Endometrial microvascular endothelial cells (primary cell): Measurements from ENCODE around the gene KLHL5. TPM values are rescaled to one million over a fixed set of nuclear protein-coding genes. Genes with fewer than 3 reads are reported as not detected.

ENCODE experiments used
- in situ Hi-C: cut with HindIII; loops from 2 replicates; pipeline ENCODE4 v1.10.0; 2017; ENCODE audit warnings: low sequenced_read_pairs, low pct_unique_long_range_greater_than_20kb; ENCODE audit errors: inconsistent ontology term
- total RNA-seq: library from RNA; depleted of rRNA; stranded (reverse); fragments of >200 nt; gene quantifications from one replicate; pipeline ENCODE4 v1.2.3, GENCODE V29; 2015; ENCODE audit errors: inconsistent ontology term

Gene KLHL5
- total RNA-seq, 1 donor from 2014 or later = 73.3 TPM

DNA sequence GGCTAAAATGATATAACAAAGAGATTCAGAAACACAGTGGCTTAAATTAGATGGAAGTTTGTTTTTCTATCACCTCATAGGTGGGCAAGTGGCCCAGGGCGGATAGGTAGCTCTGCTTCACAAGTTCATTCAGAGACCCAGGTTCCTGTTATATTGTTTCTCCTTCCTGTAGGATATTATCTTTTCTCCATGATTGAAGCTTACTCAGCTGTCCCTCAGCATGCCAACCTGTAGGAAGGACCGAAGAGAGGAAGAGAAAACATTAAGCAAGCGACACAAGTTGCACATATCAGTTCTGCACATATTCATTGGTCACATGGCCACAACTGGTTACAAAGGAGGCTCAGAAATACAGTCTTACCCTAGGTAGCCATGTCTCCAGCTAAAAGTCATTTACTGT lies 6.9 kb downstream of the KLHL5 start:
- in situ Hi-C loops = no loop called here

DNA sequence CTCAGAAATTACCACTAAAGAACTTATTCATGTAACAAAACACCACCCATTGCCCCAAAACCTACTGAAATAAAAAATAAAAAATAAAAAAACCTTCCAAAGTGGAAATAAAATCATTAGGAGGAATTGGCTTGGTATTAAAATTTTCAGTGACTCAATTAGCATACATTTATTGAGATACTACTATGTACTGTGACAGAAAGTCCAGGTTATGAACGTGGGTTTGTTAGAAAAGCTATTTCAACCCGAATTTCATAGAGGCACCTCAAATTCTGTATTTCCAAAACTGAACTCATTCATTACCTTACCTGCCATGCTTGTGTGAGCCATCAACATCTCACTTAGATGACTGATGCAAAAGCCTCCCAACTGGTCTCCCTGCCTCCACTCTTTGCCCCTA lies 16.8 kb downstream of the KLHL5 start:
- in situ Hi-C loops = no loop called here

DNA sequence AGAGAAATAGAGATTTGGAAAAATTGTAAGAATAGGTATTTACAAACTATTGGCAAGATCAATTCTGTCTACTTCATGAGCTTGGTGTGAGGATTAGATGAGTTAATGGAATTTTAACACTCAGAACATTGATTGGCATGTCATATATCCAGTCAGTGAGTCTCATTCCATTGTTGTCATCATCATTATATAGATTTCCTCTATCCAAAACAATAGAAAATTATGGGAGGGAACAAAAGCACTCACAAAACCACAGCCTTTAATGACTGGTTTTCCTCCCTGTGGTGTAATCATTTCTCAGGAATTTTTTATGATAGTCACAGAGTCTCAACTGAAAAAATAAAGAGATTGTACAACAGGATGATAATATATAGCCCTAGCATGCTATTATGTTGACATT lies 21.1 kb downstream of the KLHL5 start:
- in situ Hi-C loops = no loop called here

DNA sequence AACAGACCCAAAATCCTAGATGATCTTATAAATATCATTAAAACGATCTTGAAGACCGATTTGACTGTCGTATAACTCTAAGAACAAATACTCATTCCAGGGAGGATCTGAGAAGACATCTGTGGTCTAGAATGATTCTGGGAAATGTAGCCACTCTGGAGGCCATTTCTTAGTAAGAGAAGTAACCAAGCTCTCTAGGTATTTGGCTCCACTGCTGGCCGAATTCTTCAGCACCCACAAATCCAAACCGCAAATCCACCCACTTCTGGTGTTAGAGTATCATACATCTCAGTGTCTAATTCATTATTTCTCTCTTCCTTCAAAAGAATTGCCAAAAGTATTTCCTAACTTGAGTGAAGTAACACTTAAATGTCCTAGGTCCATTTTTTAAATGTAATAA lies 23.9 kb downstream of the KLHL5 start:
- in situ Hi-C loops = no loop called here

DNA sequence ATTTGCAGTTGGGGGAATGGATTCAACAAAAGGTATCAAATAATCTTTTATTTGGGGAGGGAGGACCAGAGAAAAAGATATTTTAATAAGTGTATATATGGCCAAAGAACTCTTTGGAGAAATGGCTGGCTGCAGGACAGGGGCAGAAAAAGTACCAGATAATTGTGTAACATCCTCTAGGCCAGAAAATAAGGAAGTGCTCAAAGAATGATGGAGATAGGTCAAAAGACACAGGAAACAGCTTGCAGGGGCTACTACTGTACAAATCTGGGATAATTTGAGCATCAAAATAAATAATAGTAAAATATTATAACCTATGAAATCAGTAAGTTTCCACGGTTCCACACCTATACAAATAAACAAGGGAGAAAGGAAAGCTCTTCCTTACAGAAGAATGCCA lies 34.8 kb downstream of the KLHL5 start:
- in situ Hi-C loops = no loop called here

DNA sequence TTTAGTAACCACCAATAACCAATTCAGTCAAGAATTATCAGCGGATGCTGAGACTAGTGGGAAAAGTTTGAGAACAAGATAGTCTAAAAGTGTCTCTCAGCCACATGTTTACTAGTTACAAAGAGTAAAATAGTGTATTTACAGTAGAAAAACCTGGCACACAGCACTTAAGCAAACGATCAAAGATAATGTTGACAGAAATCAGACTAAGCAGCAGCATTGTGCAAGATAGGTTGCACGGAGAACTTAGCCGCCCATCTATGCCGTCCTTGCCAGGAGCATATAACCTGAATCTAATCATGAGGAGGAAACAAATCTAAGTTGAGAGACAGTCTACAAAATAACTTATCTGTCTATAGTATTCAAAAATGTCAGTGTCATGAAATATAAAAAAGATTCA lies 35.3 kb downstream of the KLHL5 start:
- in situ Hi-C loops = no loop called here

DNA sequence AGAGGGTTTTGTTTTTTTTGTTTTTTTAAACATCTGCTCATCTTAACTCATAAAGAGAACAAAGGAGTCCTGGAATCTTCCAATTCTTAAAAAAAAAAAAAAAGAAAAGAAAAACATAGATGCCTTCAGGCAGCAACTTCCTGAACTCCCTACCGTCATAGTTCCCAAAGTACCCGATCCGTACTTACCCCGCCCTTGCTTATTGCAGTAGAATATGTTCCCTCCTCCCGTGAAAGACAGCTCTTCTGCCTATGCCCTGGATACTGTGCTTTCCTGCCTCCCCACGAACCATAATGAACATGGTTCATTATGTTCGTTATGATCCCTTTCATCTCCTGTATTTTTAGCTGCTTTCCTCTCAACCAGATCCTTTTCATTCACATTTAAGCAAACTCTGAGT lies 40.3 kb downstream of the KLHL5 start:
- in situ Hi-C loops = no loop called here

DNA sequence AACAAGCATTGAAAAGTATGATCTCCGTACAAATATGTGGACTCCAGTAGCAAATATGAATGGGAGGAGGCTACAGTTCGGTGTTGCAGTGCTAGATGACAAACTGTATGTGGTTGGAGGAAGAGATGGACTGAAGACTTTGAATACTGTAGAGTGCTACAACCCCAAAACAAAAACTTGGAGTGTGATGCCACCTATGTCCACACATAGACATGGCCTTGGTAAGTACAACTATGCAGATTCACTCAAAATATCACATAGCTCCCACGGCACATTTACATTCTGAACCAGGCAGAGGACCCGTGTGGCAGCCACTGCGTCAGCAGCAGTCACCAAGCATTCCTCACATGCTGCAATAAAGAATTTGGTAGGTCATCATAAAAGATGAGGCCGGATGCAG lies 41.3 kb downstream of the KLHL5 start:
- in situ Hi-C loops = no loop called here

DNA sequence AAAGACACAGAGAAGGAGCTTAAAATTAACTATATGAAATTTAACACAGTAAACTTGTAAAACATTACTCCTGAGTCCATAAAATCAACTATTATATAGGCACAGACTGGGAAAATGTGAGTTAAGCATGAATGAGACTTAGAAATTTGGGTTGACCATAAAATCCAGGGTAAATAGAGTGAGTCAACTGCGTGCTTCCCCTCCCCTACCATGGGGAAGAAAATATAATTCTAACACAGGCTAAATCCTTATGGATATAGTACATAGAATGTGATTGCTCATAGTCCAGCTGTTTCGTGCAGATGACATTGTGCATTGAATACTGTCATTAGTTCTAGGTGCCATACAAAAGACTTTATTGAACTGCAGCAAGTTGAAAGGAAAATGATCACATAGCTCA lies 42.2 kb downstream of the KLHL5 start:
- in situ Hi-C loops = no loop called here

DNA sequence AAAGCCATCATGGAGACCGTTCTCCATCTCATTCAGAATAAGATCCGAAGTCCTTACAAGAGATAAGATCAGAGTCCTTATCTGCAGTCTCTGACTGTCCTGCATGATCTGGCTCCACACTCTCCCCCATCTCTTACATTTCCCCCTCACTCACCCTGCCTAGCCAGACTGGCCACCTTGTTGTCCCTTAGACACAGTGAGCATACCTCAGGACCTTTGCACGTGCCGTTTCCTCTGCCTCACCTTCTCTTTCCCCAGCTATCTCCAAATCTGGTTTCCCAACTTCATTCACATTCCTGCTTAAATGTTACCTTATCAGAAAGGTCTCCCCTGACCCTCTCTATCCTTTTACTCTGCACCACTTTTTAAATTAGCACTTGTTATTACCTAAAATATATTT lies 44.0 kb downstream of the KLHL5 start:
- in situ Hi-C loops = no loop called here

DNA sequence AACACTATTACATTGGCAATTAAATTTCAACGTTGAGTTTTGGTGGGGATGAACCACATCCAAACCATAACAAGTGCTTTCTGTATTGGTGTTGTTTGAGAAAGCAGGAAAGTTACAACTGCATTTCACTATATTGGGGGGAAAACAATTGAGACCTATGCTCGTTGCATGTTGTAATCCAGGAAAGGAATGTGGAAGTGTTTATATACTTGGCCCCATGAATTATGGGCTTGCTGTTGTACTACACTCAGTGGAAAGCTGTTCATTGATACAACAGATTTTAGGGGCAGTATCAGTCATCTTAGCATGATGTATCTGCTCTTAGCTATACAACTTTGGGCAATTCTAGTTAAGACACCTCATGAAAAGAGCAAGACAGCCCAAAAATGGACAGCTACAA lies 52.4 kb downstream of the KLHL5 start:
- in situ Hi-C loops = no loop called here

DNA sequence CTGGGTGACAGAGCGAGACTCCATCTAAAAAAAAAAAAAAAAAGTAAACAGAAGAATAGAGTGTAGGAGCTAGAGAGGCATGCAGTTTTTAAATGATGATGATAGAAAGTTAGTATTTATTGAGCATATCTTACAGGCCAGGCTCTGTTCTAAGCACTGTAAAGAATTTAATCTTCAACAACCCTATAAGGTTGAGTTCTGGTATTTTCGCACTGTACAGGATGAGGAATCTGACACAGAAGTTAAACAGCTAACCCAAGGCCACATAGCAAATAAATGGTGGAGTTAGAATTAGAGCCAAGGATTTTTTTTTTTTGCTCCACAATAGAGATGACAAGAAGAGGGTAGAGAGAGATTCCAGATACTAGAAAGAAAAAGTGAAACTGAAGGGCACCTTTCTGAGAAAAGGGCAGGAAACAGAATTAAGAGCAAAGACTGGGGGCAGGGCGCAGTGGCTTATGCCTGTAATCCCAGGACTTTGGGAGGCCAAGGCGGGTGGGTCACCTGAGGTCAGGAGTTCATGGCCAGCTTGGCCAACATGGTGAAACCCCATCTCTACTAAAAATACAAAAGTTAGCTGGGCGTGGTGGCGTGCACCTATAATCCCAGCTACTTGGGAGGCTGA lies 56.1 kb downstream of the KLHL5 start:
- in situ Hi-C loops = no loop called here

DNA sequence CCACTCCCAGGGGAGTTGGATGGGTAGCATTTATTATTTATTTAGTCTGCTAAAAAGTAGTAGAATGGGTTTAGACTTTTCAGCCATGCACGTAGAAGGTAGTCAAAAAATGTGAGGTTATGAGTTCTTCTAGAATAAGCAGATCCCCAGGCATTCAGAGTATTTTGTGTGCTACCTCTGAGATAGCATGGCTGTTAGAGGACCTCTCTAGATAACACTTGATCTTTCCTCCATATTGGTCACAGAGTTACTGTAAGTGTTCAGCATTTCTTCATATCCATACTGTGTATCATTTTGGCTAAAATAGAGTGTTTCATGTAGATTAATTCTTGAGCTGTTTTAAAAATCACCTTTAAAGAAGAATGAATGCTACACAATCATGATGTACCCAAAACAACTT lies 58.4 kb downstream of the KLHL5 start:
- in situ Hi-C loops = no loop called here

DNA sequence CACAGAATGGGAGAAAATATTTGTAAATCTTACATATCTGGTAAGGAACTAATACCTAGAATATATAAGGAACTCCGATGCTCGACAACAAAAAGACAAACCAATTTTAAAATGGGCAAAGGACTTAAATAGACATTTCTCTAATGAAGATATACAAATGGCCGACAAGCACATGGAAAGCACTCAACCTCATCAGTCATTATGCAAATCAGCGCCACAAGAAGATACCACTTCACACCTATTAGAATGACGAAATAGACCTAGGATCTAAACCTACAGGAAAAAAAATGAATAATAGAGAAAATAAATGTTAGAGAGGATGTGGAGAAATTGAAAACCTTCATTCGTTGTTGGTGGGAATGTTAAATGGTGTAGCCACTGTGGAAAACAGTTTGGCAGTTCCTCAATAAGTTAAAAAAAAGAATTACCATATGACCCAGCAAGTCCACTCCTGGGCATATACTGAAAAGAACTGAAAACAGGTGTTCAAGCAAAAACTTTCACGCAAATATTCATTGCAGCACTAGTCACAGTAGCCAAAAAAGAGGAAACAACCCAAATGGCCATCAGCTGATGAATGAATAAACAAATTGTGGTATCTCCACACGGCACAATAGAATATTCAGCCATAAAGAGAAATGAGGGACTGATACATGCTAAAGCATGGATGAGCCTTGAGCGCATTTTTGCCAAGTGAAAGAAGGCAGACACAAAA lies 63.0 kb downstream of the KLHL5 start:
- in situ Hi-C loops = loop anchor here (25.0 kb wide), 1 partner anchor 238 kb away; no protein-coding TSS in a partner anchor

DNA sequence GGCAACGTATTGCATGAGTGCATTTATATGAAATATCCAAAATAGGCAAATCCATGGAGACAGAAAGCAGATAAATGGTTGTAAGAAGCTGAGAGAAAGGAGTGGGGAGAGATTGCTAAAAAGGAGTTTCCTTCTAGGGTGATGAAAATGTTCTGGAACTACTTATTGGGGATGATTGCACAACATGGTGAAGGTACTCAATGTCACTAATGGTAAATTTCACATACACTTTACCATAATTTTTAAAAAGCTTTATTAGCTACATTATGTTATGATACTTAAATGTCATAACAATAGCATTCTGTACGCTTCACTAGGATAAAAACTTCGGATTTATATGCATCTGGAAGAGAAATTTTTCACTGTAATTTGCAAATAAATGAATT lies 63.6 kb downstream of the KLHL5 start:
- in situ Hi-C loops = loop anchor here (25.0 kb wide), 1 partner anchor 238 kb away; no protein-coding TSS in a partner anchor

DNA sequence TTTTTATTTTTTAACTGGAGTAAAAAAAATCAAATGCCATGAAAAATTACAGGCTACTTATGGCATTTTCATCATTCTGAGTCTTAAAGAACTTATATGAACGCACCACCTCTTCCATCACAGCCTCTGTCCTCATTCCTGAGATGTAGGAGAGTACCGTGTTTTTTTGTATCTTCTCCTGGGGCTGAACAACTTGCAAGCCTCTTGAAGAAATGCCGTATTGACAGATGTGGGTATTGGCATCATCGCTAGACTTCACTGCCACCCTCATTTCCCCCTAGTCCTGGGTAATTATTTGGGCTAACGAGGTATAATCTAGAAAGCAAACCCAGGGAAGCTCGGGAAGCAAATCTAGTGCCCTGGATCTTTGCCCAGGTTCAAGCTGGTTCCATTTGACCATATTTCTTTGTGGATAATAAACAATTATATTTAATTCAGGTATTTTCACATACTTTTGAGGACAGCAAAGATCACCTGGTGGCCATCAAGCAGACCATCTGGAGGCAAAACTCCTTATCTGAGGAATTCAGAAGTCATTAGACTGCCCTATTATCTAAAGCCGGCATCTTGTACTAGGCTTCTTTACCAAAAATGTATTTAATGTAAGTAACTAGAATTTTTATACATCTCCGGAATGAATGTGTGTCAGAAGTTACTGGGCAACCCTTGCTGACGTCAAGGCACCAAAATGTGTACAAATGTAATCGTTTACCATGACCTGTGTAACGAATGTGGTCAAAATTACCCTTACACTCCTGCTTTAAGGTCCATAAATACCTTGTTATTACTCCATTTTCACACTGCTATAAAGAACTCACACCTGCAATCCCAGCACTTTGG lies 64.4 kb downstream of the KLHL5 start:
- in situ Hi-C loops = loop anchor here (25.0 kb wide), 1 partner anchor 239 kb away; no protein-coding TSS in a partner anchor

DNA sequence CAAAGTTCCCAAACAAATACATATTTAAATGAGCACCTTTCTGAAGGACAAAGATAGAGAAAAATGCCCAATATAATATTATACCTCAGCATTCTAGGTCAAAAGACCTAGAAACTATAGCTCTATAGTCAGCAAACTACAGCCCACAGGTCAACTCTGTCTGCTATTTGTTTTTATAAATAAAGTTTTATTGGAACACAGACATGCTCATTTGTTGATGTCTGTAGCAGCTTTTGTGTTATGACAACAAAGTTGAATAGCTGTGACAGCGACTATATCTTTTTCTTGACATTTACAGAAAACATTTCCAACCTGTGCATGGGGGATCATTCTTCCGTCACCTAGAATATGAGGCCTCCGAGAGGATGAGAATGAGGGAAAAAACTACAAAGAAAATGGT lies 71.6 kb downstream of the KLHL5 start:
- in situ Hi-C loops = loop anchor here (25.0 kb wide), 1 partner anchor 246 kb away; no protein-coding TSS in a partner anchor

DNA sequence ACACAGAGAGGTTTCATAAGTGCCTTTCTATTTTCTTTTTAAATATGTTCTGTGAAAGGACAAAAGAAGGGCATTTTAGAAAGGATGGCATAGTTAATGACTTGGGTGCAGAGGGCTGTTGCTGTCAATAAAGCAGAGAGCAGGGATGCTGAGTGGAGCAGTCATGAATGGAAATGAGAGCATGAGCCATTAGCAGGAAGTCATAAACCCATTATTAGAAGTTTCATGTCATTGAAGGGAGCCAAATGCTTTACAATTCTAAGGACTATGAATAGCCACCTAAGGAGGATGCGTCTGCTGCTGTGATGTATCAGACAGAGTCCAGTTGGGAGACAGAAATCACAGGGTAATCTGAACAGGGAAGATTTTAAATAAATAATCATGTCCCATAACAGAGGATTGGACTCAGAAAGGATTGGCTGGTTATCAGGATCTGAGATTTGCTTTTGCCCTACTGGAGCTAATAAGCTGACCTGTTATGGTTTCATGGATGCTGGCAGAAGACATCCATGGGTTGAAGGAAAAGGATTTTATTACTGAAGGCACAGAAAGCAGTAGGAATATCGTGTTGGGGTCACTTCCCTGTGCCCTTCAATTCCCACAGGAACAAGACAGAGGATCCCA lies 72.8 kb downstream of the KLHL5 start:
- in situ Hi-C loops = loop anchor here (25.0 kb wide), 1 partner anchor 247 kb away; no protein-coding TSS in a partner anchor

DNA sequence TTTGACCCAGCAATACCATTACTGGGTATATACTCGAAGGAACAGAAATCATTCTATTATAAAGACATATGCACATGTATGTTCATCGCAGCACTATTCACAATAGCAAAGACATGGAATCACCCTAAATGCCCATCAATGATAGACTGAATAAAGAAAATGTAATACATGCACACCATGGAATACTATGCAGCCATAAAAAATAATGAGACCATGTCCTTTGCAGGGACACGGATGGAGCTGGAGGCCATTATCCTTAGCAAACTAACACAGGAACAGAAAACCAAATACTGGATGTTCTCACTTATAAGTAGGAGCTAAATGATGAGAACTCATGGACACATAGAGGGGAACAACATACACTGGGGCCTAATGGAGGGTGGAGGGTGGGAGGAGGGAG lies 76.2 kb downstream of the KLHL5 start:
- in situ Hi-C loops = loop anchor here (25.0 kb wide), 1 partner anchor 251 kb away; no protein-coding TSS in a partner anchor
